A549 (cell line): Measurements from ENCODE around the gene TRAPPC6A. TPM values are rescaled to one million over a fixed set of nuclear protein-coding genes. Genes with fewer than 3 reads are reported as not detected.

Experiments used
- ATAC-seq, 2 experiments: fragments of 200-7000 bp in 1 of 2; fragments of >200 bp in 1 of 2; cut with Nextera tagmentation in 1 of 2; cut with Tn5 transposase in 1 of 2; 3 replicates each; pipeline versions ENCODE4 v1.8.0 to v1.9.1; 2018 to 2020; ENCODE audit warnings: mild to moderate bottlenecking in 1 of 2, moderate library complexity in 1 of 2
- CTCF ChIA-PET: fragments of 300-600 bp; sonication (Branson Sonifier 250); formaldehyde crosslinking; extraction: SDS; loops from one replicate; lab custom pipeline; 2021; ENCODE audit warnings: antibody characterized with exemption, inconsistent platforms; lab: Yijun Ruan, JAX
- POLR2A ChIA-PET: fragments of 350-600 bp; formaldehyde crosslinking; extraction: SDS; loops from one replicate; lab custom pipeline; 2021; ENCODE audit warnings: antibody characterized with exemption, inconsistent platforms; lab: Yijun Ruan, JAX
- DNase-seq, 2 experiments: peaks; one replicate each; pipeline versions ENCODE4 v3.0.0 to v3.0.0-alpha.2; 2011 to 2016; ENCODE audit warnings: low read depth in 1 of 2, low spot score in 1 of 2
- FAIRE-seq: peaks from 2 replicates; lab custom pipeline; 2011; peaks lifted over from hg19 to GRCh38; lab: Jason Lieb, UNC
- H3K27ac ChIP-seq, 2 experiments: fragments of >200 bp; sonication (Bioruptor Twin); formaldehyde crosslinking; 3 replicates each; pipeline ENCODE4 v1.5.1; 2016 to 2017
- H3K4me1 ChIP-seq: fragments of >200 bp; sonication (Bioruptor Twin); formaldehyde crosslinking; 3 replicates; pipeline ENCODE4 v1.6.1; 2016
- H3K4me2 ChIP-seq: fragments of >200 bp; sonication (Bioruptor Twin); formaldehyde crosslinking; 3 replicates; pipeline ENCODE4 v1.6.1; 2016
- H3K4me3 ChIP-seq: fragments of >200 bp; sonication (Bioruptor Twin); formaldehyde crosslinking; 3 replicates; pipeline ENCODE4 v1.5.1; 2016
- H3K9me3 ChIP-seq: fragments of >200 bp; sonication (Bioruptor Twin); formaldehyde crosslinking; 3 replicates; pipeline ENCODE4 v1.6.1; 2016
- CHD4 ChIP-seq: fragments of 200-600 bp; sonication (generic); IDR thresholded peaks from 2 replicates; pipeline ENCODE4 v1.6.1; 2016; ENCODE audit warnings: antibody characterized with exemption, mild to moderate bottlenecking, borderline replicate concordance
- EHF ChIP-seq: fragments of 250-450 bp; sonication (Bioruptor Pico); IDR thresholded peaks from 2 replicates; pipeline ENCODE4 v1.5.0; 2020; ENCODE audit warnings: mild to moderate bottlenecking
- EP300 ChIP-seq, 2 experiments: fragments of >200 bp; sonication (Bioruptor Twin); formaldehyde crosslinking; IDR thresholded peaks; 2 replicates in 1 of 2; 3 replicates in 1 of 2; pipeline ENCODE4 v1.6.1; 2016 to 2017
- GATA3 ChIP-seq: IDR thresholded peaks from 2 replicates; pipeline ENCODE4 v1.6.1; 2012; ENCODE audit warnings: borderline replicate concordance
- JUN ChIP-seq, 2 experiments: fragments of >200 bp; sonication (Bioruptor Twin); formaldehyde crosslinking; IDR thresholded peaks; 2 replicates in 1 of 2; 3 replicates in 1 of 2; pipeline ENCODE4 v1.6.1; 2016 to 2017
- MAZ ChIP-seq: fragments of 150-350 bp; IDR thresholded peaks from 2 replicates; pipeline ENCODE4 v1.6.1; 2014; ENCODE audit warnings: antibody characterized with exemption, low read depth, low read length, borderline replicate concordance
- PHF8 ChIP-seq: fragments of 200-600 bp; sonication (generic); IDR thresholded peaks from 2 replicates; pipeline ENCODE4 v1.6.1; 2016; ENCODE audit warnings: low read depth, mild to moderate bottlenecking, antibody characterized with exemption, moderate library complexity, borderline replicate concordance
- RAD21 ChIP-seq, 2 experiments: fragments of >200 bp in 1 of 2; sonication (Bioruptor Twin) in 1 of 2; formaldehyde crosslinking in 1 of 2; IDR thresholded peaks in 1 of 2; conservative IDR thresholded peaks in 1 of 2; 2 replicates in 1 of 2; 3 replicates in 1 of 2; pipeline ENCODE4 v1.6.1; 2012 to 2018; ENCODE audit warnings: inconsistent platforms in 1 of 2
- RARB ChIP-seq: fragments of 250-450 bp; sonication (Bioruptor Pico); IDR thresholded peaks from 2 replicates; pipeline ENCODE4 v1.8.0; 2021; ENCODE audit warnings: mild to moderate bottlenecking, moderate library complexity
- RCOR1 ChIP-seq: fragments of 150-350 bp; IDR thresholded peaks from 2 replicates; pipeline ENCODE4 v1.6.1; 2014; ENCODE audit warnings: antibody characterized with exemption, low read length, low read depth
- SMC3 ChIP-seq: fragments of >200 bp; sonication (Bioruptor Twin); formaldehyde crosslinking; IDR thresholded peaks from 3 replicates; pipeline ENCODE4 v1.6.1; 2018; ENCODE audit warnings: inconsistent platforms
- TP53 ChIP-seq: fragments of 250-450 bp; sonication (Bioruptor Pico); IDR thresholded peaks from 2 replicates; pipeline ENCODE4 v1.5.0; 2021; ENCODE audit warnings: mild to moderate bottlenecking, moderate library complexity
- ZC3H11A ChIP-seq: fragments of 450-650 bp; IDR thresholded peaks from 2 replicates; pipeline ENCODE4 v1.6.1; 2014; ENCODE audit warnings: antibody characterized with exemption, mild to moderate bottlenecking
- ZFP36 ChIP-seq: fragments of 450-650 bp; IDR thresholded peaks from 2 replicates; pipeline ENCODE4 v1.6.1; 2014; ENCODE audit warnings: borderline replicate concordance; ENCODE audit not compliant: partially characterized antibody
- ZNF302 ChIP-seq: fragments of 250-450 bp; sonication (Bioruptor Pico); IDR thresholded peaks from 2 replicates; pipeline ENCODE4 v1.9.0; 2021; ENCODE audit warnings: inconsistent platforms, mild to moderate bottlenecking, moderate library complexity
- WGBS: methylation state at CpG from one replicate; pipeline ENCODE4 v1.1.6; 2017; ENCODE audit errors: missing lambda C conversion rate; 5-methylcytosine and 5-hydroxymethylcytosine counted together
- polyA plus RNA-seq, 4 experiments: library from polyadenylated mRNA; depleted of rRNA in 3 of 4; stranded (reverse); fragments of >200 nt; fragmentation: RNase III in 1 of 4; extraction: RNeasy Plus Mini Kit Qiagen cat#74134 plus additional on column Dnase treatment in 1 of 4; gene quantifications; 2 replicates in 3 of 4; 3 replicates in 1 of 4; pipeline ENCODE4 v1.2.3, GENCODE V29; 2011 to 2017
- TF ChIP-seq, protein P1 (sequence below): fragments of 250-450 bp; sonication (Bioruptor Pico); IDR thresholded peaks from 2 replicates; pipeline ENCODE4 v1.5.0; 2021; ENCODE audit warnings: mild to moderate bottlenecking, moderate library complexity, borderline replicate concordance
- TF ChIP-seq, protein P2 (sequence below): fragments of >200 bp; sonication (Bioruptor Twin); formaldehyde crosslinking; IDR thresholded peaks from 3 replicates; pipeline ENCODE4 v1.6.1; 2016
- TF ChIP-seq, protein P3 (sequence below): fragments of 450-650 bp; IDR thresholded peaks from 2 replicates; pipeline ENCODE4 v1.6.1; 2014; ENCODE audit warnings: antibody characterized with exemption
- TF ChIP-seq, protein P4 (sequence below): fragments of 250-450 bp; sonication (Bioruptor Pico); IDR thresholded peaks from 2 replicates; pipeline ENCODE4 v1.5.0; 2020; ENCODE audit warnings: low read depth, mild to moderate bottlenecking, moderate library complexity
- TF ChIP-seq, protein P5 (sequence below): fragments of >200 bp; sonication (Bioruptor Twin); formaldehyde crosslinking; IDR thresholded peaks from 3 replicates; pipeline ENCODE4 v1.5.1; 2016

Gene TRAPPC6A
- polyA plus RNA-seq, 2 of the 4 experiments (the other 2 are of a cell fraction), result 28.5 to 29.8 TPM

DNA sequence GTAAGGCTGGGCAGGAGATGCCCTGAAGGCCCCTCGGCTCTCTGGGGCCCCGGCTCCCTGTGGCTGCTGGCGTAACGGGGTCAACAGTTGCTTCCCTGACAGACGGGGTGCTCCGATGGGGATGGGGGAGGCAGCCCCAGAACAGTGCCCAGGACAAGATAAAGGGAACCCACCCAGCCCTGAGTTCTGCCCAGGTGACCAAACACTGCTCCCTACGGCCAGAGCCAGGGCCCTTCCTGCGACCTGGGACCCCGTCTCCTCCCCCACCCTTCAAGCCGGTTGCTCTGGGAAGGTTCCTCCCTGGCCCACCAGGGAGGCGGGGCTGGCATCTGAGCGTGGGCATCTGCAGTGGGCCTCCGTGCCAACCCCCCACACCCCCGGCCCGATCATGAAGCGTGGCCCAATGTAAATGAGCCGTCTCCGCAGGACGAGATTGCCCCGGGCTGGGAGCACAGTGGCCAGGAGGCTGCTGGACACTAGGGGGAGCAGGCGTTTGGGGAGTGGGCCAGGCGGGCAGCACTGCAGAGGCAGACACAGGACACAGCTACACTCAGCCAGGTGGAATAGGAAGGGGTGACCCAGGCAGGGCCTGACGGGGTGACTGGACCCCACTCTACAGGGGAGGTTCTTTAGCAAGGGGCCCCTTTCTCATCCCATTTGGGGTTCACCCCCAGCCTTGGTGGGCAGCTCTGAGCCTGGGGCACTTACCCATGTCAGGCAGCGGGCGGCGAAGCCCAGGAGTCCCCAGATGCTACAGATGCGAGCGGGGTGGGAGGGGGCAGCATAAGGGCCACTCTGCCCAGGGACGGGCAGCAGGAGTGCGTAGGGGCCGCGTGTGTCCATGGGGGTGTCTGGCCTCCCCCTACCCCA lies 16.1 kb downstream of the TRAPPC6A start:
- ChIA-PET POLR2A (interaction anchor here (0.5 kb wide), 1 partner anchor 1437 kb away, joined by 3 read pairs; no protein-coding TSS in a partner anchor), CTCF (interaction anchor here (1.3 to 2.9 kb wide), 6 partner anchors 12 to 36 kb away, joined by 3 to 14 read pairs (median 8); partner anchors contain the start of genes BLOC1S3 and TRAPPC6A)
- Histone ChIP-seq H3K27ac (no peak overlapping the region), H3K4me3 (no peak overlapping the region), H3K9me3 (no peaks in the 10 kb centered on the region), H3K4me2 (no peak overlapping the region), H3K4me1 (0 out of 3 replicates have a peak, but pooled peaks cover 4% of the 10 kb centered on the region)
- no peak for FAIRE-seq
- ATAC-seq, result peak; percentile 38 to 66
- no peak for DNase-seq
- WGBS, result 51% methylated on average over 26 of the region's 32 CpGs
- TF ChIP-seq RAD21 (conservative IDR thresholded peaks at IDR 0.05 in 1 of 2, IDR thresholded peaks at IDR 0.05 in 1 of 2), result peak; percentile 26 to 52; a peak in 2 of 5 replicates
- TF ChIP-seq JUN (IDR thresholded peaks at IDR 0.05), result 0 out of 5 replicates have a peak, but pooled peaks of 1 of the 2 experiments have one; percentile 24
- peak; percentile 44 for TF ChIP-seq SMC3
- TF ChIP-seq, protein P1, sequence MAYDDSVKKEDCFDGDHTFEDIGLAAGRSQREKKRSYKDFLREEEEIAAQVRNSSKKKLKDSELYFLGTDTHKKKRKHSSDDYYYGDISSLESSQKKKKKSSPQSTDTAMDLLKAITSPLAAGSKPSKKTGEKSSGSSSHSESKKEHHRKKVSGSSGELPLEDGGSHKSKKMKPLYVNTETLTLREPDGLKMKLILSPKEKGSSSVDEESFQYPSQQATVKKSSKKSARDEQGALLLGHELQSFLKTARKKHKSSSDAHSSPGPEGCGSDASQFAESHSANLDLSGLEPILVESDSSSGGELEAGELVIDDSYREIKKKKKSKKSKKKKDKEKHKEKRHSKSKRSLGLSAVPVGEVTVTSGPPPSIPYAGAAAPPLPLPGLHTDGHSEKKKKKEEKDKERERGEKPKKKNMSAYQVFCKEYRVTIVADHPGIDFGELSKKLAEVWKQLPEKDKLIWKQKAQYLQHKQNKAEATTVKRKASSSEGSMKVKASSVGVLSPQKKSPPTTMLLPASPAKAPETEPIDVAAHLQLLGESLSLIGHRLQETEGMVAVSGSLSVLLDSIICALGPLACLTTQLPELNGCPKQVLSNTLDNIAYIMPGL (CRISPR knock-in tag), result no peak
- TF ChIP-seq CHD4, result no peak
- TF ChIP-seq RARB, result no peak
- TF ChIP-seq PHF8, result no peak
- TF ChIP-seq ZNF302 (CRISPR knock-in tag), result no peak
- TF ChIP-seq RCOR1, result no peak
- no peak for TF ChIP-seq ZC3H11A
- no peak for TF ChIP-seq EP300 (IDR thresholded peaks at IDR 0.05)
- TF ChIP-seq MAZ, result no peak
- TF ChIP-seq, protein P2, sequence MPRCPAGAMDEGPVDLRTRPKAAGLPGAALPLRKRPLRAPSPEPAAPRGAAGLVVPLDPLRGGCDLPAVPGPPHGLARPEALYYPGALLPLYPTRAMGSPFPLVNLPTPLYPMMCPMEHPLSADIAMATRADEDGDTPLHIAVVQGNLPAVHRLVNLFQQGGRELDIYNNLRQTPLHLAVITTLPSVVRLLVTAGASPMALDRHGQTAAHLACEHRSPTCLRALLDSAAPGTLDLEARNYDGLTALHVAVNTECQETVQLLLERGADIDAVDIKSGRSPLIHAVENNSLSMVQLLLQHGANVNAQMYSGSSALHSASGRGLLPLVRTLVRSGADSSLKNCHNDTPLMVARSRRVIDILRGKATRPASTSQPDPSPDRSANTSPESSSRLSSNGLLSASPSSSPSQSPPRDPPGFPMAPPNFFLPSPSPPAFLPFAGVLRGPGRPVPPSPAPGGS, result no peak
- no peak for TF ChIP-seq ZFP36
- no peak for TF ChIP-seq TP53
- TF ChIP-seq, protein P3, sequence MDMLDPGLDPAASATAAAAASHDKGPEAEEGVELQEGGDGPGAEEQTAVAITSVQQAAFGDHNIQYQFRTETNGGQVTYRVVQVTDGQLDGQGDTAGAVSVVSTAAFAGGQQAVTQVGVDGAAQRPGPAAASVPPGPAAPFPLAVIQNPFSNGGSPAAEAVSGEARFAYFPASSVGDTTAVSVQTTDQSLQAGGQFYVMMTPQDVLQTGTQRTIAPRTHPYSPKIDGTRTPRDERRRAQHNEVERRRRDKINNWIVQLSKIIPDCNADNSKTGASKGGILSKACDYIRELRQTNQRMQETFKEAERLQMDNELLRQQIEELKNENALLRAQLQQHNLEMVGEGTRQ, result no peak
- TF ChIP-seq, protein P4, sequence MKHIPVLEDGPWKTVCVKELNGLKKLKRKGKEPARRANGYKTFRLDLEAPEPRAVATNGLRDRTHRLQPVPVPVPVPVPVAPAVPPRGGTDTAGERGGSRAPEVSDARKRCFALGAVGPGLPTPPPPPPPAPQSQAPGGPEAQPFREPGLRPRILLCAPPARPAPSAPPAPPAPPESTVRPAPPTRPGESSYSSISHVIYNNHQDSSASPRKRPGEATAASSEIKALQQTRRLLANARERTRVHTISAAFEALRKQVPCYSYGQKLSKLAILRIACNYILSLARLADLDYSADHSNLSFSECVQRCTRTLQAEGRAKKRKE, result no peak
- no peak for TF ChIP-seq GATA3
- TF ChIP-seq EHF (CRISPR knock-in tag), result no peak
- TF ChIP-seq, protein P5, sequence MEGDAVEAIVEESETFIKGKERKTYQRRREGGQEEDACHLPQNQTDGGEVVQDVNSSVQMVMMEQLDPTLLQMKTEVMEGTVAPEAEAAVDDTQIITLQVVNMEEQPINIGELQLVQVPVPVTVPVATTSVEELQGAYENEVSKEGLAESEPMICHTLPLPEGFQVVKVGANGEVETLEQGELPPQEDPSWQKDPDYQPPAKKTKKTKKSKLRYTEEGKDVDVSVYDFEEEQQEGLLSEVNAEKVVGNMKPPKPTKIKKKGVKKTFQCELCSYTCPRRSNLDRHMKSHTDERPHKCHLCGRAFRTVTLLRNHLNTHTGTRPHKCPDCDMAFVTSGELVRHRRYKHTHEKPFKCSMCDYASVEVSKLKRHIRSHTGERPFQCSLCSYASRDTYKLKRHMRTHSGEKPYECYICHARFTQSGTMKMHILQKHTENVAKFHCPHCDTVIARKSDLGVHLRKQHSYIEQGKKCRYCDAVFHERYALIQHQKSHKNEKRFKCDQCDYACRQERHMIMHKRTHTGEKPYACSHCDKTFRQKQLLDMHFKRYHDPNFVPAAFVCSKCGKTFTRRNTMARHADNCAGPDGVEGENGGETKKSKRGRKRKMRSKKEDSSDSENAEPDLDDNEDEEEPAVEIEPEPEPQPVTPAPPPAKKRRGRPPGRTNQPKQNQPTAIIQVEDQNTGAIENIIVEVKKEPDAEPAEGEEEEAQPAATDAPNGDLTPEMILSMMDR, result peak; percentile 36; the same call in 1 of the 3 replicates
